K562 (cell line): Measurements from ENCODE around the gene CRNKL1. TPM values are rescaled to one million over a fixed set of nuclear protein-coding genes. Genes with fewer than 3 reads are reported as not detected.

Source experiments
- ATAC-seq: fragments of 200-7000 bp; cut with Tn5 transposase; 3 replicates; pipeline ENCODE4 v1.9.1; 2020; ENCODE audit warnings: moderate library complexity
- BruUV-seq: library from RNA; stranded (reverse); fragments of 400-500 nt; replicated peaks from 2 replicates; lab custom pipeline; 2021; lab: Mats Ljungman, UMichigan
- CTCF ChIA-PET: fragments of 300-600 bp; formaldehyde crosslinking; extraction: SDS; loops from one replicate; lab custom pipeline; 2021; ENCODE audit warnings: low intra/inter-chr PET ratio; lab: Yijun Ruan, JAX
- POLR2A ChIA-PET: fragments of 300-600, 350-650 bp; sonication (Branson Sonifier 250); formaldehyde crosslinking; extraction: SDS; loops from one replicate; lab custom pipeline; 2021; ENCODE audit warnings: antibody characterized with exemption, inconsistent platforms; lab: Yijun Ruan, JAX
- DNase-seq, 4 experiments: peaks; one replicate each; pipeline versions ENCODE4 v3.0.0 to v3.0.0-alpha.2; 2011 to 2018; ENCODE audit warnings: low spot score in 3 of 4, mixed read lengths in 3 of 4; ENCODE audit errors: extremely low read depth in 1 of 4
- FAIRE-seq: peaks from 2 replicates; lab custom pipeline; 2011; peaks lifted over from hg19 to GRCh38; lab: Jason Lieb, UNC
- H2AFZ ChIP-seq: 2 replicates; pipeline ENCODE4 v1.6.0; 2011; ENCODE audit warnings: low read depth, low read length, control low read depth, inconsistent platforms
- H3K27ac ChIP-seq: fragments of 200-600 bp; 3 replicates; pipeline ENCODE4 v1.8.0; 2011; ENCODE audit warnings: low read depth, mild to moderate bottlenecking, control low read depth, inconsistent platforms, low read length, moderate library complexity, mixed read lengths; ENCODE audit errors: extremely low read depth
- H3K27me3 ChIP-seq, 2 experiments: fragments of 300-600 bp in 1 of 2; 2 replicates in 1 of 2; 3 replicates in 1 of 2; pipeline versions ENCODE4 v1.6.0 to v1.8.0; 2011; ENCODE audit warnings: inconsistent platforms in 2 of 2, low read length in 2 of 2, mild to moderate bottlenecking in 1 of 2, mixed read lengths in 1 of 2, moderate library complexity in 1 of 2; ENCODE audit not compliant: control insufficient read depth in 2 of 2, insufficient read depth in 2 of 2
- H3K36me3 ChIP-seq: fragments of 300-600 bp; 3 replicates; pipeline ENCODE4 v1.8.0; 2011; ENCODE audit warnings: mild to moderate bottlenecking, low read length, inconsistent platforms; ENCODE audit not compliant: control insufficient read depth, insufficient read depth
- H3K4me1 ChIP-seq, 2 experiments: fragments of 200-600 bp in 1 of 2; replicated peaks in 1 of 2; 2 replicates in 1 of 2; 3 replicates in 1 of 2; pipeline versions ENCODE4 v1.5.1 to v1.8.0; 2011; ENCODE audit warnings: inconsistent platforms in 2 of 2, low read length in 2 of 2, mild to moderate bottlenecking in 1 of 2, mixed read lengths in 1 of 2, moderate library complexity in 1 of 2; ENCODE audit not compliant: control insufficient read depth in 2 of 2, insufficient read depth in 2 of 2
- H3K4me2 ChIP-seq: 2 replicates; pipeline ENCODE4 v1.6.1; 2011; ENCODE audit warnings: low read length, control low read depth, inconsistent platforms, mixed read lengths; ENCODE audit not compliant: insufficient read depth
- H3K4me3 ChIP-seq: fragments of 200-600 bp; sonication (generic), shearing (Covaris generic); 2 replicates; pipeline ENCODE4 v1.5.1; 2016; ENCODE audit warnings: control low read depth, inconsistent platforms
- H3K79me2 ChIP-seq: fragments of 200-600 bp; 3 replicates; pipeline ENCODE4 v1.8.0; 2011; ENCODE audit warnings: low read length, inconsistent platforms; ENCODE audit not compliant: control insufficient read depth, insufficient read depth
- H3K9ac ChIP-seq, 2 experiments: 2 replicates each; pipeline versions ENCODE4 v1.6.0 to v1.6.1; 2011; ENCODE audit warnings: low read depth in 2 of 2, low read length in 2 of 2, control low read depth in 1 of 2, inconsistent platforms in 1 of 2, mild to moderate bottlenecking in 1 of 2, mixed read lengths in 1 of 2; ENCODE audit not compliant: insufficient read depth in 1 of 2
- H3K9me1 ChIP-seq: one replicate; pipeline ENCODE4 v1.6.0; 2011; ENCODE audit warnings: inconsistent platforms, mild to moderate bottlenecking, low read length, moderate library complexity; ENCODE audit not compliant: control insufficient read depth, insufficient read depth
- H3K9me3 ChIP-seq: replicated peaks from 2 replicates; pipeline ENCODE4 v1.5.1; 2011; ENCODE audit warnings: low read depth, low read length, inconsistent platforms; ENCODE audit not compliant: control insufficient read depth, insufficient read depth
- H4K20me1 ChIP-seq: replicated peaks from 2 replicates; pipeline ENCODE4 v1.6.1; 2011; ENCODE audit warnings: low read length, inconsistent platforms, mixed read lengths; ENCODE audit not compliant: control insufficient read depth, insufficient read depth
- CCAR2 ChIP-seq: fragments of 200-400 bp; formaldehyde crosslinking; IDR thresholded peaks from 2 replicates; pipeline ENCODE4 v1.6.1; 2017; ENCODE audit warnings: mild to moderate bottlenecking, low read depth, low read length
- EP300 ChIP-seq: IDR thresholded peaks from 2 replicates; pipeline ENCODE4 v1.6.1; 2012; ENCODE audit warnings: low read length, improper control_type of control experiment
- HDAC2 ChIP-seq: fragments of 450-650 bp; IDR thresholded peaks from 2 replicates; pipeline ENCODE4 v1.6.1; 2016; ENCODE audit warnings: mild to moderate bottlenecking
- RFX7 ChIP-seq: fragments of 250-450 bp; sonication (Bioruptor Pico); IDR thresholded peaks from 2 replicates; pipeline ENCODE4 v1.5.1; 2021; ENCODE audit warnings: mild to moderate bottlenecking
- SMARCC2 ChIP-seq: fragments of 450-650 bp; IDR thresholded peaks from 2 replicates; pipeline ENCODE4 v1.6.1; 2017; ENCODE audit warnings: antibody characterized with exemption, moderate library complexity, mild to moderate bottlenecking, low read depth
- SMC3 ChIP-seq: conservative IDR thresholded peaks from 2 replicates; pipeline ENCODE4 v1.6.1; 2011; ENCODE audit warnings: low read depth, low read length, improper control_type of control experiment; ENCODE audit not compliant: insufficient read depth
- SP2 ChIP-seq: IDR thresholded peaks from 2 replicates; pipeline ENCODE4 v1.6.1; 2011; ENCODE audit warnings: mild to moderate bottlenecking, low read depth, low read length, moderate library complexity; ENCODE audit not compliant: poor library complexity, severe bottlenecking; ENCODE audit errors: extremely low read depth
- SRSF9 ChIP-seq: fragments of 200-400 bp; formaldehyde crosslinking; IDR thresholded peaks from 2 replicates; pipeline ENCODE4 v1.6.1; 2017; ENCODE audit warnings: low read depth, low read length, borderline replicate concordance
- STAT5A ChIP-seq: IDR thresholded peaks from 2 replicates; pipeline ENCODE4 v1.6.1; 2012; ENCODE audit warnings: low read length, inconsistent platforms, borderline replicate concordance
- ZNF408 ChIP-seq: fragments of 250-450 bp; sonication (Bioruptor Pico); IDR thresholded peaks from 2 replicates; pipeline ENCODE4 v1.4.0; 2020; ENCODE audit warnings: low read depth, mild to moderate bottlenecking, moderate library complexity
- WGBS: fragments of 100-300 bp; shearing (Covaris generic); methylation state at CpG from one replicate; pipeline ENCODE4 v1.1.6; 2016; ENCODE audit warnings: low coverage, mixed read lengths; ENCODE audit not compliant: insufficient coverage; ENCODE audit errors: missing lambda C conversion rate; 5-methylcytosine and 5-hydroxymethylcytosine counted together
- in situ Hi-C: fragments of 300-500 bp; cut with MboI; formaldehyde crosslinking; loops from 4 replicates; pipeline ENCODE4 v1.15.0; 2018; ENCODE audit warnings: inconsistent platforms, mixed read lengths
- intact Hi-C: fragments of 100-400 bp; cut with micrococcal nuclease; formaldehyde crosslinking; loops from 2 replicates; pipeline ENCODE4 v1.14.2; 2022
- polyA plus RNA-seq, 8 experiments: library from polyadenylated mRNA; depleted of rRNA in 4 of 8; stranded (reverse) in 5 of 8; unstranded in 3 of 8; fragments of >200 nt; fragmentation: Nextera tagmentation in 2 of 8; fragmentation: Illumina TruSeq in 1 of 8; extraction: Ambion mirVana in 2 of 8; extraction: Trizol in 1 of 8; gene quantifications; 2 replicates each; pipeline versions ENCODE4 v1.2.1 to v1.2.3, GENCODE V29; 2011 to 2014; ENCODE audit warnings: inconsistent platforms in 1 of 8, missing spikeins in 1 of 8
- total RNA-seq, 7 experiments: library from RNA; depleted of rRNA in 6 of 7; stranded (reverse); fragments of >200 nt in 6 of 7; fragmentation: Illumina TruSeq in 2 of 7; extraction: Trizol in 2 of 7; gene quantifications; 2 replicates each; pipeline versions ENCODE4 v1.2.1 to v1.2.3, GENCODE V29; 2011 to 2021; ENCODE audit warnings: low replicate concordance in 1 of 7
- TF ChIP-seq, protein P1 (sequence below): fragments of 250-450 bp; sonication (Bioruptor Pico); IDR thresholded peaks from 2 replicates; pipeline ENCODE4 v1.5.1; 2021; ENCODE audit warnings: mild to moderate bottlenecking

The CRNKL1 gene
- total and polyA plus RNA-seq, 9 of the 15 experiments (the other 6 are each of a cell fraction or from before 2014, with no cell fraction given) = 8.1 to 17.0 (median 11.7) TPM

DNA sequence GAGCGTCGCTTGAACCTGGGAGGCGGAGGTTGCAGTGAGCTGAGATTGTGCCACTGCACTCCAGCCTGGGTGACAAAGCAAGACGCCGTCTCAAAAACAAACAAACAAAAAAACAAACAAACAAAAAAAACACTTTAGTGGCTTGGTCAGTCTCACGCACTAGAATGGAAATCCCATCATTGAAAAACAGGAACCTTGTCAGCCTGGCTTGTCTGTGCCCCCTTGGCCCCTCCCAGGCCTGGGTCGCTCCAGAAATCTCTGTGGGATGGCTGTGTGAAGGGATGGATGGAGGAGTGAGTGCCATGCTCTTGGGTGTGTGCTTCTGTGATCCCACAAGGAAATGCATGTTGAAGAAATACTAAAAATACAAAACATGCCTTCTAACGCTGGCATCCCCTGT, 56.0 kb downstream of the CRNKL1 start:
- Histone ChIP-seq H3K36me3 (no peaks in the 10 kb centered on the region), H3K4me2 (no peak overlapping the region), H3K4me1 (no peaks in the 10 kb centered on the region), H3K4me3 (no peak overlapping the region), H3K9me3 (no peaks in the 10 kb centered on the region), H3K9me1 (no peaks in the 10 kb centered on the region), H3K79me2 (no peaks in the 10 kb centered on the region), H2AFZ (no peak overlapping the region), H3K27me3 (peaks cover 3 to 18% of the 10 kb centered on the region in 2 experiments; a peak in 2 of 5 replicates), H3K9ac (no peak overlapping the region), H4K20me1 (no peaks in the 10 kb centered on the region), H3K27ac (no peak overlapping the region)
- 15% methylated on average over 5 of the region's 8 CpGs for WGBS
- ATAC-seq = no peak
- in situ Hi-C loops = no loop called here
- FAIRE-seq = no peak
- no TSS peak for BruUV-seq
- TF ChIP-seq RFX7 (CRISPR knock-in tag) = no peak
- no peak for TF ChIP-seq SMC3
- TF ChIP-seq STAT5A = no peak
- TF ChIP-seq, protein P1, sequence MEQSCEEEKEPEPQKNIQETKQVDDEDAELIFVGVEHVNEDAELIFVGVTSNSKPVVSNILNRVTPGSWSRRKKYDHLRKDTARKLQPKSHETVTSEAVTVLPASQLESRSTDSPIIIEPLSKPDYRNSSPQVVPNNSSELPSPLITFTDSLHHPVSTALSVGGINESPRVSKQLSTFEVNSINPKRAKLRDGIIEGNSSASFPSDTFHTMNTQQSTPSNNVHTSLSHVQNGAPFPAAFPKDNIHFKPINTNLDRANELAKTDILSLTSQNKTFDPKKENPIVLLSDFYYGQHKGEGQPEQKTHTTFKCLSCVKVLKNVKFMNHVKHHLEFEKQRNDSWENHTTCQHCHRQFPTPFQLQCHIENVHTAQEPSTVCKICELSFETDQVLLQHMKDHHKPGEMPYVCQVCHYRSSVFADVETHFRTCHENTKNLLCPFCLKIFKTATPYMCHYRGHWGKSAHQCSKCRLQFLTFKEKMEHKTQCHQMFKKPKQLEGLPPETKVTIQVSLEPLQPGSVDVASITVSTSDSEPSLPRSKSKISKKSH = no peak
- TF ChIP-seq ZNF408 (CRISPR knock-in tag) = no peak
- no peak for TF ChIP-seq SMARCC2
- no peak for TF ChIP-seq HDAC2
- TF ChIP-seq EP300 = no peak
- TF ChIP-seq SP2 = no peak
- TF ChIP-seq SRSF9 = no peak
- no peak for TF ChIP-seq CCAR2
- ChIA-PET POLR2A (no interaction called here), CTCF (no interaction called here)
- no peak for DNase-seq
- intact Hi-C loops = loop anchor here (10.0 kb wide), 1 partner anchor 91 kb away; no protein-coding TSS in a partner anchor
